GM10248 (cell line): ENCODE measurements around the gene PLEKHA4.

Experiments used
- CTCF ChIA-PET: fragments of 300-600 bp; sonication (Branson Sonifier 250); formaldehyde crosslinking; extraction: SDS; loops from one replicate; lab custom pipeline; 2021; ENCODE audit warnings: antibody characterized with exemption; lab: Yijun Ruan, JAX
- POLR2A ChIA-PET: fragments of 350-650 bp; sonication (Branson Sonifier 250); formaldehyde crosslinking; extraction: SDS; loops from one replicate; lab custom pipeline; 2020; ENCODE audit warnings: antibody characterized with exemption; lab: Yijun Ruan, JAX
- DNase-seq: peaks from one replicate; pipeline ENCODE4 v3.0.0; 2012; ENCODE audit errors: extremely low spot score
- CTCF ChIP-seq: IDR thresholded peaks from 2 replicates; pipeline ENCODE4 v1.5.1; 2012; ENCODE audit warnings: mild to moderate bottlenecking, low read depth; ENCODE audit errors: extremely low read depth, missing control alignments, control extremely low read depth

PLEKHA4 gene

GRCh38 chr19:48870048-48870447, 1.6 kb upstream of the PLEKHA4 start:
- CTCF ChIA-PET = interaction anchor here (1.5 kb wide), 1 partner anchor 28 kb away, joined by 5 read pairs; no protein-coding TSS in a partner anchor
- POLR2A ChIA-PET = interaction anchor here (0.6 to 2.0 kb wide), 3 partner anchors 95 to 464 kb away, joined by 3 to 4 read pairs (median 3); partner anchors contain the start of genes FTL and RPL18
- DNase-seq = no peak
- no peak for TF ChIP-seq CTCF

GRCh38 chr19:48867746-48868113, 687 bp downstream of the PLEKHA4 start:
- no peak for TF ChIP-seq CTCF
- ChIA-PET CTCF (interaction anchor here (1.9 to 4.7 kb wide), 2 partner anchors 25 to 72 kb away, joined by 7 to 24 read pairs; no protein-coding TSS in a partner anchor), POLR2A (interaction anchor here (0.7 kb wide), 1 partner anchor 53 kb away, joined by 4 read pairs; no protein-coding TSS in a partner anchor)
- no peak for DNase-seq

- no peak for TF ChIP-seq CTCF
- POLR2A ChIA-PET = no interaction called here
- no peak for DNase-seq
- CTCF ChIA-PET = interaction anchor here (1.0 to 4.7 kb wide), 3 partner anchors 13 to 72 kb away, joined by 3 to 24 read pairs (median 7); no protein-coding TSS in a partner anchor
These were observed 1.2 kb downstream of the PLEKHA4 start for GRCh38 chr19:48867123-48867745.

GRCh38 chr19:48866692-48867091, 1.7 kb downstream of the PLEKHA4 start:
- ChIA-PET POLR2A (no interaction called here), CTCF (interaction anchor here (1.0 to 4.7 kb wide), 4 partner anchors 12 to 104 kb away, joined by 3 to 24 read pairs (median 5); no protein-coding TSS in a partner anchor)
- DNase-seq = no peak
- no peak for TF ChIP-seq CTCF

- POLR2A ChIA-PET = no interaction called here
- CTCF ChIA-PET = interaction anchor here (1.6 kb wide), 2 partner anchors 20 to 74 kb away, joined by 4 to 7 read pairs; no protein-coding TSS in a partner anchor
- no peak for TF ChIP-seq CTCF
- no peak for DNase-seq
These were observed 5.6 kb downstream of the PLEKHA4 start for GRCh38 chr19:48862827-48863226.

GRCh38 chr19:48861313-48861712, 7.1 kb downstream of the PLEKHA4 start:
- ChIA-PET POLR2A (interaction anchor here (1.0 to 1.1 kb wide), 2 partner anchors 11 to 35 kb away, joined by 3 read pairs; partner anchors contain the start of gene PPP1R15A), CTCF (interaction anchor here (1.6 kb wide), 2 partner anchors 19 to 73 kb away, joined by 4 to 7 read pairs; no protein-coding TSS in a partner anchor)
- DNase-seq = no peak
- TF ChIP-seq CTCF = no peak
